ENCODE data around the gene GNS. TPM values are rescaled to one million over a fixed set of nuclear protein-coding genes. Genes with fewer than 3 reads are reported as not detected.

The GNS gene
- polyA plus RNA-seq, 3 donors: 159 to 183 (median 180) TPM

DNA sequence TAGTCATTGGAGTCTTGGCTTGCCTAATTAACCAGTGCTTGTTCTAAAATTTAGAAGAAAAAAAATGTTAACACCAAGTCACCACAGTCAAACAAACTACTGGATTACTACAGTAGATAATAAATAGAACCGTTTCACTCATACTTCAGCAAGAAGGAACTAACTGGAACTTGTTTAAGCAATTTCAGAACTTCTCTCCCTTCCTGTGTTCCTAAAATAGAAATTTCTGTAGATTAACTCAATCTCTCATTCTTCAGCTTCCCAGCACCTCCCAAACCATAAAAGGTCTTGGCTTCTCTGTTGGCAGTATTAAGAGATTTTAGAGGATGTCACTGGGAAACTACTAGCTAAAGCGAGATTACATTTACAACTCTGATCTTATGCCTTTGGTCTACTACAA is 18.6 kb downstream of the GNS start:
- no peak for DNase-seq (ENCODE audit: low read depth in 3 of 3, low spot score in 2 of 3)

DNA sequence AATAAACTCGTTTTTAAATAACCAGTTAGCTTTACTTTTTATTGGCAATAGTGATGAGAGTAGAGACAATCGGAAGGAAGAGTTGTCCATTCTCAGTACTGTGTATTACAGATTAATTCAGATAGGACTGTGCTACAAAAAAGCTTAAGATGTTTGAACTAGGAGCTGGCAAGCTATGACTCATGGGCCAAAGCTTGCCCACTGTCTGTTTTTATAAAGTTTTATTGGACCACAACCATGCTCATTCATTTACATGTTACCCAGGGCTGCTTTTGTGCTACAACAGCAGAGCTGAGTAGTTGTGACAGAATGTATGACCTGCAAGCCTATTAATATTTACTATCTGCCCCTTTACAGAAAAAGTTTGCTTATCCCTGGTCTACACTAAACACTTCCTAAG is 19.4 kb downstream of the GNS start:
- DNase-seq (ENCODE audit: low read depth in 3 of 3, low spot score in 2 of 3): no peak

- no peak for DNase-seq (ENCODE audit: low read depth in 3 of 3, low spot score in 2 of 3)
These were observed 21.7 kb downstream of the GNS start for GRCh38 chr12:64737539-64737938.

GRCh38 chr12:64736771-64737170 is 22.4 kb downstream of the GNS start:
- DNase-seq (ENCODE audit: low read depth in 3 of 3, low spot score in 2 of 3): no peak

DNA sequence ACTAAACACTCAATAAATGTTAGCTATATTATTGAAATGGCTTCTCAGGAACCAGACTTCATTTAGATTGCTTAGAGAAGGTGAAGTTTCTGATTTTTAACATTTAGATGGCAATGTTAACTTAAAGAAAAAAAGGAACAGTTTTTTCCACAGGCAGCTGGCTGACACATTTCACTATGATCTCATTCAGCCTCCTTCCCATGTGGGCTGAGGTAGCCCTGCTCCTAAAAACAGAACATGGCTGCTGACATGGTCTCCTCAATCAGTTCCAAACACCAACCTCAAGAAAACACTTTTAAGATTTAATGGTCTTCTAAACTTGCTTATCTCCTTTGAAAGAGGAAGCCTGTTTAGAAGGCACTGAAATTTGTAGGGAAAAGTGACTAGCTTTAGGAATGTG is 23.8 kb downstream of the GNS start:
- no peak for DNase-seq (ENCODE audit: low read depth in 3 of 3, low spot score in 2 of 3)

DNA sequence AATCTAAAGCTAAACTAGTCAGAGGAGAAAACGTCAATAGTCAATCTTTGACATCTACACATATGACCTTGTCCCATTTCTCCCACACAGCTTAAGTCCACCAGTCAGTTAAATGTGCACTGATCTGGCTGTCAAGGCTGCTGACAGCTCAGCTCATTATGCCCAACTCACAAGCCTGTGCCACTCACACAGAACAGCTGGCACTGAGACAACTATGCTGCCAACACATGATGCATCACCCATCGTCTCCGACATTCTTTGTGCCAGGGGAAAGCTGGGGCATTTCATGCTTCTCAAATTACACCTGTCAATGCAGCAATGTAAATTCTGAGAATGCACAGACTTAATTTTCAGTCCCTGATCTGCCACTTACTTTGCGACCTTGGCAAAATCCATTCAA is 25.3 kb downstream of the GNS start:
- no peak for DNase-seq (ENCODE audit: low read depth in 3 of 3, low spot score in 2 of 3)

DNA sequence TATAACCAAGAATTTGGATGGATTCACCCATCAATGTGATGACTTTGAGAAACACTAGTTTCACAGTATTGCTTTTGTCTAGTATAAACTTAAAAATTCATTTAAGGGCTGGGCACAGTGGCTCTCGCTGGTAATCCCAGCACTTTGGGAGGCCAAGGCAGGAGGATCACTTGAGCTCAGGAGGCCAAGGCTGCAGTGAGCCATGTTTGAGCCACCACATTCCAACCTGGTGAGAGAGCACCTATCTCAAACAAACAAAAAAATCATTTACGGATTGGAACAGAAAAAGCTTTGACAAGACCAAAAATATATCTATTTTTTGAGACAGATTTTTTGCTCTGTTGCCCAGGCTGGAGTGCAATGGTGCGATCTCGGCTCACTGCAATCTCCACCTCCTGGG is 27.5 kb downstream of the GNS start:
- no peak for DNase-seq (ENCODE audit: low read depth in 3 of 3, low spot score in 2 of 3)

GRCh38 chr12:64730588-64730969 is 28.6 kb downstream of the GNS start:
- no peak for DNase-seq (ENCODE audit: low read depth in 3 of 3, low spot score in 2 of 3)

DNA sequence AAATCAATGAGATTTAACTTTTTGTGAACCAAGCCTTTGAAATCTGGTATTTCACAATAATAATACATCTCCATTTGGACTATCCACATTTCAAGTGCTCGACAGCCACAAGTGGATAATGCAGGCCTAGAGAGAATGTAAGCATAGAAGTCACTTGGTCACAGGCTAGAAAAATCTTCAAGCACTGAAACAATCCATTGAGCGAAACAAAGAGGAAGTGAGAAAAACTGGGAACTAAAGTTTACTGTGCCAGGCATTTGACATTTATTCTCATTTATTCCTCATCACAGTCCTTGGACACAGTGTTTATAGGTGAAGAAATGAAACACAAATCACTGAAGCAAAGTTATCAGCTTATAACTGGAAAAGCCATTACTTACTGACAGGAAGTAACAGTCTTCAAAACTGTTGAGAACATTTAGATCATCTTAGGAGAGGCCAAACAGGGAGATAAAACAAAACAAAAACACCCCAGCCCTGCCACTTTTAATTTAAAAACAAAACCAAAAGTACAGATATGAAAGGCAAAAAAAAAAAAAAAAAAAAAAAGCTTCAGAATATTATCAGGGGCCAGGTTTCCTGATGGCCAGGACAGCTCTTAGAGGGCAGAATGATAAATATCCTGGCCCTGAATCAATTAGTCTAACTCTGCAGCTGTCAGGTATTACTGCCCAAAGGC is 29.2 kb downstream of the GNS start:
- DNase-seq (ENCODE audit: low read depth in 3 of 3, low spot score in 2 of 3): no peak

GRCh38 chr12:64724201-64724745 is 34.9 kb downstream of the GNS start:
- DNase-seq (ENCODE audit: low read depth in 3 of 3, low spot score in 2 of 3): no peak

DNA sequence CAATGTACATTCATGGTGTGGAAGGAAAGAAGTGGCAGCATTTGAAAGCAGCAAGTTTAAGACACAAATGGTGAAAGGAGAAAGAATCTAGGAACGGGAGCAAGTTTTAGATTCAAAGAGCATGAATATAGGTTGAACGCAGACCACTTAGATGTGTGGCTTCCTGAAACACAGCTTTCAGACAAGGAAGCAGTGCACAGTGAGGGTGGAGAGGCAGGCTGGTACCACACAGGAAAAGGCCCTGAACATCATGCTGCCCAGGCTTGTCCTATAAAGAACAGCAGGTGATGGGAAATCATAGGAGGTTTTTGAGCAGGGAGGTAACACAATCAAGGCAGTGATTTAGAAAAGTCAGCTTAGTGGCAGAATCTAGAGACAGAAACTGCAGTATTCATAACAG is 35.6 kb downstream of the GNS start:
- no peak for DNase-seq (ENCODE audit: low read depth in 3 of 3, low spot score in 2 of 3)

DNA sequence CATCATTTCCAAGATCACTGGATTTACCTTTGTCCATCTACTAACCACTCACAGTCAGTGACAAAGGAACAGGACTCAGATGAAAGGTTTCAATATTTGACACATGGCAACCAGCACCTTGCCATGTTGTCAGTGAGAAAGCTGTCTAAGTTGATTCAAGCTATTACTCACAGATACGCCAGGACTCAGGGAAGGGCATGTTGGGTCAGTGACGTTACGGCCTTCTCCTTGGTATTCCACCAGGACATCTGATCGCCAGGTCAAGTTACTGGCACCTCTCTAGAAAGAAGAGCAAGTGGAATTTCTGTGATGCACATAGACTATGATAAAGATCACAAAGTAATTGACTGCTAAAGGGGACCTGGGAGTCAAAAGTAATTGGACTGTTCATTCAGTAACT is 36.4 kb downstream of the GNS start:
- DNase-seq (ENCODE audit: low read depth in 3 of 3, low spot score in 2 of 3): no peak

GRCh38 chr12:64720884-64721283 is 38.3 kb downstream of the GNS start:
- no peak for DNase-seq (ENCODE audit: low read depth in 3 of 3, low spot score in 2 of 3)

- no peak for DNase-seq (ENCODE audit: low read depth in 3 of 3, low spot score in 2 of 3)
These were observed 40.6 kb downstream of the GNS start for GRCh38 chr12:64718649-64719048.

- no peak for DNase-seq (ENCODE audit: low read depth in 3 of 3, low spot score in 2 of 3)
These were observed 42.3 kb downstream of the GNS start for GRCh38 chr12:64716839-64717455.

GRCh38 chr12:64716371-64716770 is 42.8 kb downstream of the GNS start:
- DNase-seq (ENCODE audit: low read depth in 3 of 3, low spot score in 2 of 3): no peak

DNA sequence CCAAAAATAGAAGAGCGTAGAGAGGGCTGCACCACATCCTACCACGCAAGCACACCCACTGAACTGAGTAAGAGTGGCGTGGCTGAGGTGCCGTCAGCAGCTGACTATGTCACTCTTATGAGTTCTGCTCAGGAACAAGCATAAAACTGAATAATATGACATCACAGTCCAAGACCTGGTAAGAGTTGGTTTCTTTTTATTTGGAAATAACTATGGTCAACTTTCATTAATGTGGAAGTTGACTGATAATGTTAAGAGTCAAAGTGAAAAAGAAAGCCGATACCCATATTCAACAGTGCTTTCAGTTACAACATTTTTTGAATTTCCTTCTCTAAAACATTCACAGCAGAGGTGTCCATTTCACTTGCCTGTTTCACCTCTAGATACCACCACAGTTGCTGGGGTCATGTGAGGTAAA is 44.6 kb downstream of the GNS start:
- DNase-seq (ENCODE audit: low read depth in 3 of 3, low spot score in 2 of 3): no peak

DNA sequence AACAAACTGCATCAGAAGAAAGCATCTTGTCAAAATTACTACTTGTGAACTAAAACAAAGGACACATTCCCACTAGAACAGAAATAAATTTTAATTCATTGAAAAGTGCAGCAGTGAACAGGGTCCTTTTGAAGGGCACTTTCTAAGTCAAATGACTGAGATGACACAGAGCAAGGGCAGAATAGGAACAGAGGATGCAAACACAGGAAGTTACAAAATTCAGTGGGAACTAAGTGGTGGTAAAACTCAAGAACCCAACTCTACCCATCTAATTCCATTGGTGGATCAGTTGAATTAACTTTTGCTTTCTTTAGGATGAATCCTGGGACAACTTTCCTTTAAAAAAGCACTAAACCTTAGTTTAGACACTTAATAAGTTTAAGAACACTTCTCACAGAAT is 45.8 kb downstream of the GNS start:
- DNase-seq (ENCODE audit: low read depth in 3 of 3, low spot score in 2 of 3): no peak

- no peak for DNase-seq (ENCODE audit: low read depth in 3 of 3, low spot score in 2 of 3)
These were observed 49.8 kb downstream of the GNS start for GRCh38 chr12:64709429-64709828.

GRCh38 chr12:64707926-64708325 is 51.3 kb downstream of the GNS start:
- no peak for DNase-seq (ENCODE audit: low read depth in 3 of 3, low spot score in 2 of 3)

DNA sequence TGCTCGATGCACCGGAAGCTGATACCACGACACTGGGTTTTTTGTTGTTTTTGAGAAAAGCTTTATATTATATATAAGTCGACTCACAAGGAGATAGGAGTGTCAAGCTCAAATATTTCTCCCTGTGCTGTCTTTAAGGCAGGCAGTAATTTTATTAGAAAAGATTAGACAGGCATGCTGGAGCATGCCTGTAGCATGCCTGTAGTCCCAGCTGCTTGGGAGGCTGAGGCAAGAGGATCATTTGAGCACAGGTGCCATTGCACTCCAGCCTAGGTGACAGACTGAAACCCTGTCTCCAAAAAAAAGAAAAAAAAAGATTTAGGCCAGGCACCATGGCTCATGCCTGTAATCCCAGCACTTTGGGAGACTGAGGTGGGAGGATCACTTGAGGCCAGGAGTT is 51.8 kb downstream of the GNS start:
- DNase-seq (ENCODE audit: low read depth in 3 of 3, low spot score in 2 of 3): no peak

DNA sequence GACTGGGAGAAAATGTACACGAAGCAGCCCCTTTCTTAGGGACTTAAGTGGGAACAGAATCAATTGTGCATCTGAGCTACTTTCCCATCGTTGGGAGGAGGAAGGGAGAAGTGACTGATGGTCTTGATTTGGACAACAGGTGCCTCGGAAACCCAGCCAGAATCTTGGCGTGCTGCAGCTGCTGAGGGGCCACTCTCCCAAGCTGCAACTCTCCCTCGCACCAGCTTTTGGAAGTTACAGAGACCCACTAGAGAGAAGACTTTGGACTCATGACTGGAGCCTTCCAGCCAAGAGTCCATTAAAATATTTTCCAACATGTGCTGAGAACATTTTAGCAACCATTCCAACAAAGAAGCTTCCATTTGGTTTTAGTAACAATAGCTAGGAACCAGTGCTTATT is 52.3 kb downstream of the GNS start:
- DNase-seq (ENCODE audit: low read depth in 3 of 3, low spot score in 2 of 3): no peak

DNA sequence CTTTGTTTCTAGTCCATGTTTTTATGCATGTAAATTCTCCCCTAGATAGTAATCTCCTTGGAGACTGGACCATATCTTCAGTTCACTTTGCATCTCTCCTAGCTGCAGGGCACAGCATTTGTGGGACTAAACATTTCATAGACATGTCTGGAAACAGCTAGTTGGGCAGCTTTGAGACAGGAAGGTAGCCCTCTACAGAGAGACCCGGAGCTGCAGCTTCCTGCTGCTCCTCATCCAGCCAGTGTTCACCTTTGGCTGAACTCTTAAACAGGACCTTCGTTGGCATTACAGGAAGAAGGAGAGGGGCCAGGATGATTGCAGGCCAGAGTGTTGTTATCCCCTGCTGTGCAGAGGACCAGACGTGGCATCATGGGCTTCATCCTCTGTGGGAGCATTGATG is 52.9 kb downstream of the GNS start:
- no peak for DNase-seq (ENCODE audit: low read depth in 3 of 3, low spot score in 2 of 3)

Data from right renal cortex interstitium (tissue), 3 donors.